ENCODE data around the gene PLEKHA7. TPM values are rescaled to one million over a fixed set of nuclear protein-coding genes. Genes with fewer than 3 reads are reported as not detected.

Gene PLEKHA7
- total RNA-seq, 1 experiment from 2014 or later, result 20.2 TPM

GRCh38 chr11:16986434-16987204, 27.6 kb downstream of the PLEKHA7 start:
- peak; percentile 29 for DNase-seq (ENCODE audit: low read depth)
- in situ Hi-C loops (cut with HindIII; ENCODE audit: low pct_unique_long_range_greater_than_20kb, low sequenced_read_pairs), result no loop called here

GRCh38 chr11:16985297-16985696, 28.9 kb downstream of the PLEKHA7 start:
- DNase-seq (ENCODE audit: low read depth), result no peak
- in situ Hi-C loops (cut with HindIII; ENCODE audit: low pct_unique_long_range_greater_than_20kb, low sequenced_read_pairs), result no loop called here

- no peak for DNase-seq (ENCODE audit: low read depth)
- in situ Hi-C loops (cut with HindIII; ENCODE audit: low pct_unique_long_range_greater_than_20kb, low sequenced_read_pairs), result no loop called here
Measured at GRCh38 chr11:16984229-16984628, 30.0 kb downstream of the PLEKHA7 start.

GRCh38 chr11:16982809-16983208, 31.4 kb downstream of the PLEKHA7 start:
- no peak for DNase-seq (ENCODE audit: low read depth)
- in situ Hi-C loops (cut with HindIII; ENCODE audit: low pct_unique_long_range_greater_than_20kb, low sequenced_read_pairs), result no loop called here

- no peak for DNase-seq (ENCODE audit: low read depth)
- in situ Hi-C loops (cut with HindIII; ENCODE audit: low pct_unique_long_range_greater_than_20kb, low sequenced_read_pairs), result no loop called here
Measured at GRCh38 chr11:16982256-16982671, 31.9 kb downstream of the PLEKHA7 start.

- peak; percentile 86 for DNase-seq (ENCODE audit: low read depth)
- in situ Hi-C loops (cut with HindIII; ENCODE audit: low pct_unique_long_range_greater_than_20kb, low sequenced_read_pairs), result no loop called here
Measured at GRCh38 chr11:16981651-16982194, 32.5 kb downstream of the PLEKHA7 start.

- in situ Hi-C loops (cut with HindIII; ENCODE audit: low pct_unique_long_range_greater_than_20kb, low sequenced_read_pairs), result no loop called here
- no peak for DNase-seq (ENCODE audit: low read depth)
Measured at GRCh38 chr11:16979703-16980622, 34.3 kb downstream of the PLEKHA7 start.

GRCh38 chr11:16977994-16978315, 36.3 kb downstream of the PLEKHA7 start:
- in situ Hi-C loops (cut with HindIII; ENCODE audit: low pct_unique_long_range_greater_than_20kb, low sequenced_read_pairs), result no loop called here
- DNase-seq (ENCODE audit: low read depth), result no peak

GRCh38 chr11:16977136-16977993, 36.8 kb downstream of the PLEKHA7 start:
- in situ Hi-C loops (cut with HindIII; ENCODE audit: low pct_unique_long_range_greater_than_20kb, low sequenced_read_pairs), result no loop called here
- no peak for DNase-seq (ENCODE audit: low read depth)

- in situ Hi-C loops (cut with HindIII; ENCODE audit: low pct_unique_long_range_greater_than_20kb, low sequenced_read_pairs), result no loop called here
Measured at GRCh38 chr11:16976379-16976778, 37.8 kb downstream of the PLEKHA7 start.

GRCh38 chr11:16975906-16976305, 38.3 kb downstream of the PLEKHA7 start:
- no peak for DNase-seq (ENCODE audit: low read depth)
- in situ Hi-C loops (cut with HindIII; ENCODE audit: low pct_unique_long_range_greater_than_20kb, low sequenced_read_pairs), result no loop called here

More at GRCh38 chr11:16976379-16976778, 37.8 kb downstream of the PLEKHA7 start:
- DNase-seq (ENCODE audit: low read depth), result no peak

- in situ Hi-C loops (cut with HindIII; ENCODE audit: low pct_unique_long_range_greater_than_20kb, low sequenced_read_pairs), result no loop called here
- no peak for DNase-seq (ENCODE audit: low read depth)
Measured at GRCh38 chr11:16973338-16973964, 40.8 kb downstream of the PLEKHA7 start.

- in situ Hi-C loops (cut with HindIII; ENCODE audit: low pct_unique_long_range_greater_than_20kb, low sequenced_read_pairs), result no loop called here
- DNase-seq (ENCODE audit: low read depth), result no peak
Measured at GRCh38 chr11:16969010-16969999, 44.9 kb downstream of the PLEKHA7 start.

GRCh38 chr11:16968196-16968595, 46.0 kb downstream of the PLEKHA7 start:
- no peak for DNase-seq (ENCODE audit: low read depth)
- in situ Hi-C loops (cut with HindIII; ENCODE audit: low pct_unique_long_range_greater_than_20kb, low sequenced_read_pairs), result no loop called here

- in situ Hi-C loops (cut with HindIII; ENCODE audit: low pct_unique_long_range_greater_than_20kb, low sequenced_read_pairs), result no loop called here
- DNase-seq (ENCODE audit: low read depth), result peak; percentile 76
Measured at GRCh38 chr11:16966930-16967671, 47.1 kb downstream of the PLEKHA7 start.

- no peak for DNase-seq (ENCODE audit: low read depth)
- in situ Hi-C loops (cut with HindIII; ENCODE audit: low pct_unique_long_range_greater_than_20kb, low sequenced_read_pairs), result no loop called here
Measured at GRCh38 chr11:16964501-16964900, 49.7 kb downstream of the PLEKHA7 start.
